Measurements from ENCODE around the gene CD93.

Gene CD93

GRCh38 chr20:23059846-23060245 is 26.3 kb downstream of the CD93 start:
- in situ Hi-C loops (cut with HindIII; ENCODE audit: low sequenced_read_pairs) = loop anchor here (5.0 kb wide), 1 partner anchor 57 kb away; no protein-coding TSS in a partner anchor
- TF ChIP-seq CTCF (IDR thresholded peaks at IDR 0.05; ENCODE audit: low read depth, low read length, missing control alignments) = no peak
- no peak overlapping the region for H3K4me3 ChIP-seq (ENCODE audit: low read depth, low read length)
- no peak for DNase-seq (ENCODE audit: low read depth)

GRCh38 chr20:23059001-23059400 is 27.1 kb downstream of the CD93 start:
- no peak for DNase-seq (ENCODE audit: low read depth)
- no peak for TF ChIP-seq CTCF (IDR thresholded peaks at IDR 0.05; ENCODE audit: low read depth, low read length, missing control alignments)
- in situ Hi-C loops (cut with HindIII; ENCODE audit: low sequenced_read_pairs) = no loop called here
- no peak overlapping the region for H3K4me3 ChIP-seq (ENCODE audit: low read depth, low read length)

- peak; percentile 17 for TF ChIP-seq CTCF (IDR thresholded peaks at IDR 0.05; ENCODE audit: low read depth, low read length, missing control alignments)
- in situ Hi-C loops (cut with HindIII; ENCODE audit: low sequenced_read_pairs) = no loop called here
- H3K4me3 ChIP-seq (ENCODE audit: low read depth, low read length) = no peak overlapping the region
- DNase-seq (ENCODE audit: low read depth) = no peak
These were observed 27.9 kb downstream of the CD93 start for GRCh38 chr20:23058240-23058639.

- TF ChIP-seq CTCF (IDR thresholded peaks at IDR 0.05; ENCODE audit: low read depth, low read length, missing control alignments) = no peak
- no peak overlapping the region for H3K4me3 ChIP-seq (ENCODE audit: low read depth, low read length)
- DNase-seq (ENCODE audit: low read depth) = no peak
- in situ Hi-C loops (cut with HindIII; ENCODE audit: low sequenced_read_pairs) = no loop called here
These were observed 33.2 kb downstream of the CD93 start for GRCh38 chr20:23052904-23053303.

GRCh38 chr20:23050847-23051627 is 35.1 kb downstream of the CD93 start:
- in situ Hi-C loops (cut with HindIII; ENCODE audit: low sequenced_read_pairs) = no loop called here
- peak overlapping the region; percentile 45 for H3K4me3 ChIP-seq (ENCODE audit: low read depth, low read length)
- peak; percentile 79 for TF ChIP-seq CTCF (IDR thresholded peaks at IDR 0.05; ENCODE audit: low read depth, low read length, missing control alignments)
- peak; percentile 52 for DNase-seq (ENCODE audit: low read depth)

- no peak for TF ChIP-seq CTCF (IDR thresholded peaks at IDR 0.05; ENCODE audit: low read depth, low read length, missing control alignments)
- DNase-seq (ENCODE audit: low read depth) = no peak
- H3K4me3 ChIP-seq (ENCODE audit: low read depth, low read length) = peak overlapping the region; percentile 45
- in situ Hi-C loops (cut with HindIII; ENCODE audit: low sequenced_read_pairs) = no loop called here
These were observed 35.9 kb downstream of the CD93 start for GRCh38 chr20:23050076-23050838.
